Embryonic facial prominence (tissue), 1 donor: ENCODE results near the gene C2orf68.
"Not testable (repeated sequence)": the region's sequence is repeated elsewhere in the genome, so short reads cannot be mapped to it uniquely, and the experiment has no call there.

Source experiments
- DNase-seq: peaks from one replicate; pipeline ENCODE4 v3.0.0-alpha.2; 2016; ENCODE audit errors: extremely low spot score

Gene C2orf68

DNA sequence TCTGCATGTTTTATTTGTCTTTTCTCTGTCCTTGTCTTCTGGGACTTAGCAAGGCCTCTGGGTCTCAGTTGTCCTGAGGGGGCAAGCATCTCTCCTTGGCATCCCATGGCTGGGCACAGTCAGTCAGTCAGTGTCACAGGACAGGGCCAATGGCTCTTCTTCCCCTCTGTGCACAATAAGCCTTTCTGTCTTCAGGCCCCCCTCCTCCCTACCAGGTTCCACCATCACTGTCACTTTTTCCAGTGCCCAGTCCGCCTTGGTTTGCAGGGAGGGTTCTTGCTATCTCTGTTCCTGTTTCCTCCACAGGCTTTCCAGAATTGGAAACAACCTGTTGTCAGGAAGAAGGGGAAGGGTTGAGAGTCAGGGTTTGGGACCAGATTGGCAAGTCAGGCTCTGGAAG lies 29.4 kb downstream of the C2orf68 start:
- no peak for DNase-seq

DNA sequence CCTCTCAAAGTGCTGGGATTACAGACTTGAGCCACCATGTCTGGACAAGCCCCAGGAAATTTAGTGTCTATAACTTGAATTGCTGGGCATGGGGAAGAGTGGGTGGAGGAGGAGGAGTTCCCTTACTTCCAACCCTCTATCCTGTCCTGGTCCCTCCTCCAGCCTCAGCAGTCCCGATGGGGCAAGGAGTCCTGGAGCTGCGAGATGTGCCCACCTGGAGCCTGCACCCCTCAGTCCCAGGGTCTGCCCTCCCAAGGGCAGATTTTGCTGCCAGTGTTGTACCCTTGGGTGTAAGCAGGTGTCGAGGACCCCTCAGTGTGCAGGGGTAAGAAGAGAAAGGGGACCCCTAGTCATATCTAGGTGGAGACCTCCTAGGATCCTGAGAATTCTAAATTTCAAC lies 31.7 kb downstream of the C2orf68 start:
- no peak for DNase-seq

DNA sequence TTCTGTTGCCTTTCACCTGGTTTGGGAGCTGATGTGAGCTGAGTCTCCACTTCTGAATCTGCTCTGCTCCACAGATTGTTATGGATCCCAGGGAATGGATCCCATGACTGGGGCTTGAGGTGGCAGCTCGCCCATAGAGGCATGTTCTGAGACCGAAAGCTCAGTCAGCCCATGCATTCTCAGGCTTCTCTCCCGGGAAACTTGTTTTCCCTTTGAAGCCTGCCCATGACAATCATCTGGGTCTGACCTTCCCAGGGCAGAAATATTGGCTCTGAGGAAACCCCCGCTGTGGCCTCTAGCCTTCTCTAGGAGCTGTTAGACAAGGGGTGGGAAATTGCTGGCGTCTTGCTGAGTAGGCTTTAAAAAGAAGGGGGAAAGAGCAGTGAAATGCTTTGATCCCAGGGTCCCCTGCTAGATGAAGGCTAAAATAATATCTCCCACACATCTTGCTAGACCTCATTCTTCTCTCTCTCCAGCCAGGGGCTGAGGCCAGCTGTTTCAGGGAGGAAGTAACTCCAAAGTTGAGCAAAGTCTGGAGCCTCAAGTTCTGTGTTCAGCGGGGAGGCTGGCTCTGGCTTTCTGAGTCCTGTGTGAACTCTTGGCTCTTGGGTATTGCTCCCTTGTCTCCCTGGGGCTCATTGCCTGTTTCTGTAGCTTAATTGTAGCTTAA lies 32.5 kb downstream of the C2orf68 start:
- no peak for DNase-seq

DNA sequence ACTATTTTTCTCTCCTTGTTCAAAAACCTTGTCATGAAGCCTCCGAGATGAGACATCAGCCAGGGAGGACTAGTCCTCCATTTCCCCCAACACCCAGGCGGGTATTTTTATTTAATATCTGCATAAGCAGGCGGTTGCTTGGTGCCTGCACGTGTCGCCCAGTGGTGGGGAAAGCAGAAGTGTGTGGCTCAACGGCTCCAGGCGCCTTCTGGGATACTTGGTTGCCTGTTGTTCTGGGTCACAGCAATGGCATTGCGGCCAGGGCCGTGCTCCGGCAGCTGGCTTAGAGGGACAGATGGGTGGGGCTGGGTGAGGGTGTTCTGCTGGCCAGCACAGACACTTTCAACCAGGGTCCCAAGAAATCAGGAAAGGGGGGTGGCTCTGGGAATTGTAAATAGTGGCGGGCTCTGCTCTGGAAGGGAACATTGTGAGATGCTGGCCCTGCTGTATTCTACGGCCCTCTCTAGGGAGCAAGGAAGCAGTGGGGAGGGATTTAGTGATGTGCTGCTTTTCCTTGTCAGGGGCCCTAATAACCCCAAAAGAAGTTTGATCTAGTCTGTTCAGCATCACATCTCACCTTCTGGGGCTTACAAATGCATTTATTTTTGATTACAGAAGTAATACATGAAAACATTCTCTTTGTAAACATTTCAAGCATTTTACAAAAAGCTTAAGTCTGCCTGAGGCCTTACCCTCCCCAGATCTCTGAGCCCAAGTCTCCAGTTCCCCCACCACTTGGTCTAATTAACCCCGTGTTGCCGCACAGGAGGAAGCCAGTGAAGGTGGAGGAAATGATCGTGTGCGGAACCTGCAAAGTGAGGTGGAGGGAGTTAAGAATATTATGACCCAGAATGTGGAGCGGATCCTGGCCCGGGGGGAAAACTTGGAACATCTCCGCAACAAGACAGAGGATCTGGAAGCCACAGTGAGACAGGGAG lies 33.4 kb downstream of the C2orf68 start:
- no peak for DNase-seq

- no peak for DNase-seq
Measured at GRCh38 chr2:85577386-85578242, 34.3 kb downstream of the C2orf68 start, which contains the start of gene VAMP8. Gene VAMP8, plus strand, starts transcription at chr2:85577586. Its CDS starts 61 bp downstream, at chr2:85577647.

- DNase-seq, result no peak
Measured at GRCh38 chr2:85577063-85577385, 34.8 kb downstream of the C2orf68 start.

GRCh38 chr2:85575739-85576138 lies 36.1 kb downstream of the C2orf68 start:
- DNase-seq, result no peak

DNA sequence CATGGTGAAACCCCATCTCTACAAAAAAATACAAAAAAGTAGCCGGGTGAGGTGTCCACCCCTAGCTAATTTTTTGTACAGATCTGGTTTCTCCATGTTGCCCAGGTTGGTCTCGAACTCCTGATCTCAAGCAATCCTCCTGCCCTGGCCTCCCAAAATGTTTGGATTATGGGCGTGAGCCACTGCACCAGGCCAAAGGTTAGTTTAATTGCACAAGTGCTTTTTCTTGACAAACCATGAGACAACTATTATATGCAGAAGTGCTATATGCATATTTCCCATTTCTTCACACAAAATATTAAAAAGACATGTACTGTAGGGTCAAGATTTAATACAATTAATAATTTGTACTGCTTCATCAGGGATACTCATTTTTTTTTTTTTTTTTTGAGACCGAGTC lies 45.6 kb downstream of the C2orf68 start:
- no peak for DNase-seq

DNA sequence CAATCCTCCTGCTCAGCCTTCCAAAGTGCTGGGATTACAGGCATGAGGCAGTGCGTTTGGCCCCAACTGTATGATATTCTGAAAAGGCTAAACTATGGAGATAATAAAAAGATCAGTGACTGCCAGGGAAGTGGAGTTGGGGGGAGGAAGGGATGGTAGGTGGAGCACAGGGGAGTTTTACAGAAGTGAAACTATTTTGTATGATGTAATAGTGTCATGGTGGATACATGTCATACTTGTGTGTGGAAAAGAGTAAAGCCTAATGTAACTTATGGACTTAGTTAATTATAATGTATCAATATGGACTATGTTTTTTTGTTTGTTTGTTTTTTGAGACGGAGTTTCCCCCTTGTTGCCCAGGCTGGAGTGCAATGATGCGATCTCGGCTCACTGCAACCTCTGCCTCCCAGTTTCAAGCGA lies 47.7 kb downstream of the C2orf68 start:
- no peak for DNase-seq

DNA sequence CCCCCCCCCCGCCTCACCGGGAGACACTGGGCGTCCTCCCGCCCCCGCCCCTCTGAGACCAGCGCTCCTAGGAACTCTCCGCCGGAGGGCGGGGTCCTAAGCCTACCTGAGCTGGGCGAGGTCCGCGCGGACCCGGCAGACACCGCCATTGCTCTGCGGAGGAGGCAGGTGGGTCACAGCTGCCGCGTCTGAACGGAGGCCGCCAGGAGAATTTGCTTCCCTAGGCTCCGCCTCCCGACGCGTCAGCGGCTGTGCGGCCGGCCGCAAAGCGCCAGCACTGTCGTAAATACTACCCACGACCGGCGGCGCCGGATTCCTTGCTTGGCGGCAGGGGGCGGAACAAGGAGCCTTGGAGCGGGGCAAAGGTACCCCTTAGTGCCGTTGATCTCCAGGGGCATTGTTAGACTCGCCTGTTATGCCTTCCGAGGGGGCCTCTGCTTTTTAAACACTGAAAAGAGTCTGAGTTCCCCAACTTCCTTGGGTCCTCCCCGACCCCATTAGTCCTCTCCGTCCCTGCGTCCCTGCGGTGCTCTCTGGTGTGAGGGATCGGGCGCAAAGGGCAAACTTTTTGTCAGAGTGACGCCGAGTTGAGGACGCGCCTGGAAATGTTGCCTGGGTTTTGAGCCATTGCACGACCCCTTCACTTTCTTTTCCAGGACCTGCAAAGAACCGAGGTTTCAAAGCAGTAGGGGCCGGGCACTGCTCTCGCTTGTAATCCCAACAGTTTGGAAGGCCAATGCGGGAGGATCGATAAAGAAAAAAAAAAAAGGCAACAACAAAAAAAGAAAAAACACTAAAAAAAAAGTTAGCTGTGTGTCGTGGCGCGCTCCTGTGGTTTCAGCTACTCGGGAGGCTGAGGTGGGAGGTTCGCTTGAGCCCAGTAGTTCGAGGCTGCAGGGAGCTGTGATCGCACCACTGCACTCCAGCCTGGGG lies 50.3 kb downstream of the C2orf68 start, which contains the start of gene GGCX:
TSS of gene GGCX (minus strand) at position 214 of the 933 bp plus-strand sequence. CDS start at position 149, 65 bp downstream.
- DNase-seq, result peak; percentile 90

DNA sequence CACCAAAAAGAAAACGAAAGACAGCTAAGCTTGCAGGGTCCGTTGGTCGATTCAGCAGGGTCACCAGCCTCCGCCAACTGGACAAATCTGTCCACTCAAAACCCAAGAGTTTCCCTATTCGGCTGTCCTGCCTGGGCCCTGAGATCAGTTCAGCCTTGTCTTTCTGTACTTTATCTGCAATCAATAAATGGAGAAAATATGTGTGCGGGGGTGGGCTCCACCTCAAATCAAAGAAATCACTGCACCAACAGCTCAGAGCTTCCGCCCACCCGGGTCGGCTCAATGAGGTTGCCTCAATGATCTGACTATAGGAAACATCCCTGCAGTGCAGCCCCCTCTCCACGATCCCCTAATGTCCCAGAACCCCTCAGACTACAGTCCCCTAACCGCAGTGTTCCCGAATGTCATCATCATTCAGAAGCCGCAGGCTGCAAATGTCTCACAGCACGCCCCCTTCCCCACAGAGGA lies 51.0 kb downstream of the C2orf68 start:
- DNase-seq, result no peak

- not testable (repeated sequence) for DNase-seq
Measured at GRCh38 chr2:85560403-85560726, 51.5 kb downstream of the C2orf68 start.

DNA sequence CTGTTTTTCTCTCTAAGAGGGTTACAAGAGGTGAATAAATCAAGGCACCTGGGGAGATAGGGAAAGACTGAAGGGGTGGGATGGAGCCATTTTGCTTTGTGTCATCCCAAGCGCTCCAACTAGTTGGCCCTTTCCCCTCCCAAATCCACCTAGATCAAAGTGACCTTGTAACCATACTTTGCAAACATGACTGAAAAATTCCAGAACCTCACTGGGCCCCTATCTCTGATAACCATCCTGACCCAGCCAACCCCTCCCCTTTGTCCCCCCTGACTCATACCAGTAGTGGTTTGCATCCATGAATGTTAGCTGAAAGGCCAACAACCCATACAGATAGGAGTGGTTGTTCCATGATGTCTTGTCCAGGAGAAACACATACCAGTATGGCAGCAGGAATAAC lies 53.7 kb downstream of the C2orf68 start:
- no peak for DNase-seq

GRCh38 chr2:85557130-85557529 lies 54.7 kb downstream of the C2orf68 start:
- no peak for DNase-seq
